ENCODE results near the gene EIF1AX.

EIF1AX gene

DNA sequence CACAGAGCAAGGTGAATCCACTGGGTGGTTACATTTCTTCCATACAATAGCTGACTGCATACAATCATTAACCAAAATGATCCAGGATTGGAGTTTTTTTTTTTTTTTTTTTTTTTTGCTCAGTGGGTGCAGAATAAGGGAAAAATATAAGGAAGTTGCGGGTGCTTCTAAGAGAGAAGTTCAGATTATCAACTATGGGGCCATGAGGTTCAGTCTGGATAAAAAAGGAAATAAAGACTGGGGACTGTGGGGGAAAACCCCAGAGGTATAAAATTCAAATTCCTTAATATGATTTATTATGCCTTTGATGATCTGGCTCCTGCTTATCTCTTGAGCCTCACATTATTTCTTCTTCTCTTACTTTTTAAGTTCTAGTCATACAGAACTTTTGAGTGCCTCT lies 5.9 kb upstream of the EIF1AX start:
- no peak for DNase-seq (ENCODE audit: low read depth)
- H3K4me3 ChIP-seq (ENCODE audit: low read depth, low read length): no peak overlapping the region
- TF ChIP-seq, protein P1, sequence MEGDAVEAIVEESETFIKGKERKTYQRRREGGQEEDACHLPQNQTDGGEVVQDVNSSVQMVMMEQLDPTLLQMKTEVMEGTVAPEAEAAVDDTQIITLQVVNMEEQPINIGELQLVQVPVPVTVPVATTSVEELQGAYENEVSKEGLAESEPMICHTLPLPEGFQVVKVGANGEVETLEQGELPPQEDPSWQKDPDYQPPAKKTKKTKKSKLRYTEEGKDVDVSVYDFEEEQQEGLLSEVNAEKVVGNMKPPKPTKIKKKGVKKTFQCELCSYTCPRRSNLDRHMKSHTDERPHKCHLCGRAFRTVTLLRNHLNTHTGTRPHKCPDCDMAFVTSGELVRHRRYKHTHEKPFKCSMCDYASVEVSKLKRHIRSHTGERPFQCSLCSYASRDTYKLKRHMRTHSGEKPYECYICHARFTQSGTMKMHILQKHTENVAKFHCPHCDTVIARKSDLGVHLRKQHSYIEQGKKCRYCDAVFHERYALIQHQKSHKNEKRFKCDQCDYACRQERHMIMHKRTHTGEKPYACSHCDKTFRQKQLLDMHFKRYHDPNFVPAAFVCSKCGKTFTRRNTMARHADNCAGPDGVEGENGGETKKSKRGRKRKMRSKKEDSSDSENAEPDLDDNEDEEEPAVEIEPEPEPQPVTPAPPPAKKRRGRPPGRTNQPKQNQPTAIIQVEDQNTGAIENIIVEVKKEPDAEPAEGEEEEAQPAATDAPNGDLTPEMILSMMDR (IDR thresholded peaks at IDR 0.05; ENCODE audit: low read depth, low read length): no peak
- no peak for TF ChIP-seq POLR2A (IDR thresholded peaks at IDR 0.05; ENCODE audit: extremely low read depth, insufficient read length)
- TF ChIP-seq MYC (IDR thresholded peaks at IDR 0.05; ENCODE audit: low read depth, low read length): no peak
- TF ChIP-seq, protein P2, sequence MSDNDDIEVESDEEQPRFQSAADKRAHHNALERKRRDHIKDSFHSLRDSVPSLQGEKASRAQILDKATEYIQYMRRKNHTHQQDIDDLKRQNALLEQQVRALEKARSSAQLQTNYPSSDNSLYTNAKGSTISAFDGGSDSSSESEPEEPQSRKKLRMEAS (IDR thresholded peaks at IDR 0.05; ENCODE audit: low read depth, low read length): no peak

DNA sequence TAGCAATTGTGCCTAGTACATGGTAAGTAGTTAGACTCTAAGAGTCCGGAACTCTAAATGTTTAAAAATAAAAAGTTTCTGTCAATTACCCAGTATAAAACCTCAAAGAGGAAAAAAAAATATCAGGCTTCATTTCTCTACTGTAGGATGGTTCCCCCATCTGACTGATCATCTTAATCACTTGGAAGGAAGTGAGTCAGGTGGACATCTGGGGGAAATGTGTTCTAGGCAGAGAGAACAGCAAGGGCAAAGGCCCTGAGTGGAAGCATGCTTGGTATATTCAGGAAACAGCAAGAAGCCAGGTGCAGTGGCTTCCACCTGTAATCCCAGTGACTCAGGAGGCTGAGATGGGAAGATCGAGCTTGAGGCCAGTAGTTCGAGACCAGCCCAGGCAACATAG lies 2.9 kb upstream of the EIF1AX start:
- DNase-seq (ENCODE audit: low read depth): peak; percentile 38
- no peak overlapping the region for H3K4me3 ChIP-seq (ENCODE audit: low read depth, low read length)
- no peak for TF ChIP-seq MYC (IDR thresholded peaks at IDR 0.05; ENCODE audit: low read depth, low read length)
- TF ChIP-seq POLR2A (IDR thresholded peaks at IDR 0.05; ENCODE audit: extremely low read depth, insufficient read length): no peak
- TF ChIP-seq, protein P1 (IDR thresholded peaks at IDR 0.05; ENCODE audit: low read depth, low read length): no peak
- TF ChIP-seq, protein P2 (IDR thresholded peaks at IDR 0.05; ENCODE audit: low read depth, low read length): no peak

DNA sequence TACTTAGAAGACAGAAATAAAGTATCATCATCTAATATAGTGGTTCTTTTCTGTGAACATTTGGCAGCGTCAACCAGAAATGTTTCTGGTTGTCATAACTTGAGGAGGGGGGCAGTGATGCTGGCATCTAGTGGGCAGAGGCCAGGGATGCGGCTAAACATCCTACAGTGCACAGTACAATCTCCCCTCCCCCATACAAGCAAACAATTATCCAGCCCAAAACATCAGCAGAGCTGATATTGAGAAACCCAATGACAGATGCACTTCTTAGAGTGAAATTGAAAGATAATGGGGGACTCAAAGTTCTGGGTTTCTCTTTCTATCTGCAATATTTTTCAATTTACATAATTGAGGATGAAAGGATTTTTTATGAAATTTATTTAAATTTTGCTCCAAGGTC lies 1.9 kb upstream of the EIF1AX start:
- TF ChIP-seq, protein P2 (IDR thresholded peaks at IDR 0.05; ENCODE audit: low read depth, low read length): no peak
- TF ChIP-seq, protein P1 (IDR thresholded peaks at IDR 0.05; ENCODE audit: low read depth, low read length): peak; percentile 6
- no peak for TF ChIP-seq POLR2A (IDR thresholded peaks at IDR 0.05; ENCODE audit: extremely low read depth, insufficient read length)
- no peak for TF ChIP-seq MYC (IDR thresholded peaks at IDR 0.05; ENCODE audit: low read depth, low read length)
- peak; percentile 56 for DNase-seq (ENCODE audit: low read depth)
- no peak overlapping the region for H3K4me3 ChIP-seq (ENCODE audit: low read depth, low read length)

DNA sequence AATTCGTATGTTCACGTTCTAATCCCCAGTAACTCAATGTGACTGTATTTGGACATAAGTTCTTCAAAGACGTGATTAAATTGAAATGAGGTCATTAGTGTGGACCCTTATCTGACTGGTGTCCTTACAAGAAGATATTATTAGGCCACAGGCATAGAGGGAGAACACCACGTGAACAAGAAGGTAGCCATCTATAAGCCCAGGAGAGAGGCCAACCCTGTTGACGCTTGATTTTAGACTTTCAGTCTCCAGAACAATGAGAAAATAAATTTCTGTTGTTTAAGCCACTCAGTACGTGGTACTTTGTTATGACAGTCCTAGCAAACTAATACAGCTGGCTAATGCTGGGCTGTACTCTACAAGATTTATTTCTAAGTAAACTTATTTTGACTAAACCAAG lies 1.5 kb upstream of the EIF1AX start:
- no peak overlapping the region for H3K4me3 ChIP-seq (ENCODE audit: low read depth, low read length)
- TF ChIP-seq, protein P1 (IDR thresholded peaks at IDR 0.05; ENCODE audit: low read depth, low read length): no peak
- TF ChIP-seq, protein P2 (IDR thresholded peaks at IDR 0.05; ENCODE audit: low read depth, low read length): no peak
- TF ChIP-seq MYC (IDR thresholded peaks at IDR 0.05; ENCODE audit: low read depth, low read length) (no peak), POLR2A (IDR thresholded peaks at IDR 0.05; ENCODE audit: extremely low read depth, insufficient read length) (no peak)
- no peak for DNase-seq (ENCODE audit: low read depth)

DNA sequence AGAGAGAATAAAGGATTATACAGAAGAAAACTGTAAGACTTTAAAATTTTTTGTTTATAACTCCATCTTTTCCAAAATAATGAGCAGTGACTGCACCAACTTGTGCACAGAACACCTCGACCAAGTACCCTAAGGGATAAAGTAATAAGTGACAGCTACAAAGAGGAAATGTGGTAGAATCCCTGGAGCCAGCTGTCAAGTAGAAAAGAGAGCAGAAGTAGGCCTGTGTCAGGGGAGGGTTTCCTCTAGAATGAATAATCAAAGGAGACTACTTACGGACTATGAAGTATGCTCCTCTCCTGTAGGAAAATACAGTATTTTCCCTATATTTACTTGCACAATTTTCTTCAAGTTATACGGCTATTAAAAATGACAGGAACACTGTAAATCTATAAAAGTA lies 1.2 kb downstream of the EIF1AX start:
- DNase-seq (ENCODE audit: low read depth): peak; percentile 58
- TF ChIP-seq, protein P2 (IDR thresholded peaks at IDR 0.05; ENCODE audit: low read depth, low read length): no peak
- peak overlapping the region; percentile 95 for H3K4me3 ChIP-seq (ENCODE audit: low read depth, low read length)

DNA sequence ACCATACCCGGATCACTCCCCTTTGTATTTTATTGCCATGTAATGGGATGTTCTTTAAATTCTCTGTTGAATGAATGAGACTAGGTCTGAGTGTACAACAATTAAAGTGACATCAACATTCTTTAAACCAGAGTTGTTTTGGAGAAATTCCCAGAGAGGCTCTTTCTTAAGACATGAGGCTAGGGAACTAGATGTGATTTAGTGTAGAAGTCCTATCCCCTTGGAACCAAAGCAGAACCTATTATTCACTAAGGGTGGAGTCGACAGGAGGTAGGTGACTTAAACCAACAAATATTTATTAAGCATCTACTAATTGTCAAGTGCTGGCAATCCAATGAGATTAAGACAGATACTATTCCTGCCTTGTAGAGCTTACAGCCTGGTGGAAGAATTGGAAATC lies 1.7 kb downstream of the EIF1AX start:
- H3K4me3 ChIP-seq (ENCODE audit: low read depth, low read length): peak overlapping the region; percentile 95
- no peak for DNase-seq (ENCODE audit: low read depth)
- TF ChIP-seq MYC (IDR thresholded peaks at IDR 0.05; ENCODE audit: low read depth, low read length): no peak
- TF ChIP-seq, protein P1 (IDR thresholded peaks at IDR 0.05; ENCODE audit: low read depth, low read length): no peak
- TF ChIP-seq, protein P2 (IDR thresholded peaks at IDR 0.05; ENCODE audit: low read depth, low read length): no peak
- TF ChIP-seq POLR2A (IDR thresholded peaks at IDR 0.05; ENCODE audit: extremely low read depth, insufficient read length): no peak
